Measurements from ENCODE around the gene ACAA2.

The ACAA2 gene

DNA sequence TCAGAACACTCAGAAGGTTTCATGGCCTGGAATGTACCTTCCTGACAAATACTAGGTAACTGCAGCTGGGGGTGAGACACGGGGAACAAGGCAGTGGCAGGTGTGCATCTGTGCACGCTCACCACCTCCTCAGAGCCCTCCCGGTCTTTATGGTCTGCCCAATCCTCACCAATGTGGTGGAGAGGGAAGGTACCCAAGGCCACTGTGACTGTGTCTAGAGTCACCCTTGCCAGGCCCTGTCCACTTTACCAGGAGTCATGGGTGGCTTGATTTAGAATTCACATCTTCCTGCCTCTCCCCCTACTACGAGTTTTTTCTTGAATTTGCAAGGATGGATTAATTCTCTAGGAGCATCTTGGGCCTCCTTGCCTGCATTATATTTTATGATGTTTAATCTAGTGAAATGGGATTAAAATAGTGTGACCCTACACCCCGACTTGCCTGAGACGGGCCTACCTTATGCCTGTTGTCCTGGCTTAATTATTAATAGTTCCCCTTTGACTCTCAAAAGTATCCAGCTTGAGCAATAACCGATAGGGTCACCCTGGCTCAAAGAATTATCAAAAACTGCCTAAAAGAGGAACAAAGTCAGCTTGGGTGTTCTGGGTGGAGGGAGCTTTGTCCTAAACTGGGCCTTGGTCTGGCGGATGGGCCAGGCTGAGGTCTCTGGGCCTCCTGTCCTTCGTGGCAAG lies 56.5 kb downstream of the ACAA2 start:
- Histone ChIP-seq H3K9me3 (ENCODE audit: control insufficient read depth in 2 of 2, low read length in 2 of 2) (no peaks in the 10 kb centered on the region), H3K27ac (ENCODE audit: low read depth in 2 of 2, low read length in 2 of 2) (no peak overlapping the region), H3K27me3 (ENCODE audit: control insufficient read depth in 2 of 2, insufficient read depth in 2 of 2, low read length in 2 of 2) (no peaks in the 10 kb centered on the region), H3K36me3 (ENCODE audit: control insufficient read depth in 2 of 2, insufficient read depth in 2 of 2, low read length in 2 of 2) (no peaks in the 10 kb centered on the region), H3K9ac (ENCODE audit: low read depth in 1 of 2, low read length in 2 of 2) (no peak overlapping the region), H3K4me1 (ENCODE audit: control insufficient read depth in 2 of 2, insufficient read depth in 2 of 2, low read length in 2 of 2) (no peaks in the 10 kb centered on the region), H3K4me3 (ENCODE audit: low read length in 2 of 2) (no peak overlapping the region)

DNA sequence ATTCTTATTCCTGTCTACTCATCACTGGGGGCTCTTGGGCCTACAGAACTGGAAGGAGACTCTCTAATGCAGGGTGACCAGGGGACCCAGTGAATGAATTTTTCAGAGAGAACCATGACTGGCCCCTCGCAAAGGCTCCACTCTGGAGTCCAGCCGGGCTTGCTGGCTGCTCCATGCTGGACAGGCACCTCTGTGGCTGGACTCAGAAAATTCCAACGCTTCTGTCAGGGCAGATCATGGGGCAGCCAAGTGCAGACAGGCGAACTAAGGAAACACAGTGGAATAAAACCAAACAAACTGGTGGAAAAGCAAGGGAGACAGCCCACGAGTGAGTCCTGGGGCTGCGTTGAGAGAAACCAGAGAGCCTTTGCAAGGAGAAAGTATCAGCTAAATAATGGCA lies 57.2 kb downstream of the ACAA2 start:
- Histone ChIP-seq H3K4me3 (ENCODE audit: low read length in 2 of 2) (no peak overlapping the region), H3K9ac (ENCODE audit: low read depth in 1 of 2, low read length in 2 of 2) (no peak overlapping the region), H3K36me3 (ENCODE audit: control insufficient read depth in 2 of 2, insufficient read depth in 2 of 2, low read length in 2 of 2) (no peaks in the 10 kb centered on the region), H3K4me1 (ENCODE audit: control insufficient read depth in 2 of 2, insufficient read depth in 2 of 2, low read length in 2 of 2) (no peaks in the 10 kb centered on the region), H3K9me3 (ENCODE audit: control insufficient read depth in 2 of 2, low read length in 2 of 2) (no peaks in the 10 kb centered on the region), H3K27me3 (ENCODE audit: control insufficient read depth in 2 of 2, insufficient read depth in 2 of 2, low read length in 2 of 2) (no peaks in the 10 kb centered on the region), H3K27ac (ENCODE audit: low read depth in 2 of 2, low read length in 2 of 2) (no peak overlapping the region)

DNA sequence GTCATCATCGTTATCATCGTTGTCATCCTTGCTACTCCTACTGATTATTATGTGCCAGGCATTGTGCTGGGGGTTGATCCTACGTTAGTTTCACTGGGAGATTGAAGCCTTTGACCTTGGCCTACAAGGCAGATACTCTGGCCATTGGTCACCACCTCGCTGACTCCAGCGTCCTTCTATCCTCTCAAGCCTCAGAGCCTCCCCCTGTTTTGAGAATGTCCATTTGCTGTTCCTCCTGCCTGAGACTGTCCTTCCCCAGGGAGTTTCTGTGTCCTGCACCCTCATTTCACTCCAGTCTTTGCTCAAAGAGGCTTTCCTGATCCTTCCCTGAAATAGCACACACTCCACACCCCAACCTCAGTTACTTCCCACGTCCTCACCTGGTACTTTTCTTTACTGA lies 57.8 kb downstream of the ACAA2 start:
- Histone ChIP-seq H3K27ac (ENCODE audit: low read depth in 2 of 2, low read length in 2 of 2) (no peak overlapping the region), H3K4me3 (ENCODE audit: low read length in 2 of 2) (no peak overlapping the region), H3K9ac (ENCODE audit: low read depth in 1 of 2, low read length in 2 of 2) (no peak overlapping the region), H3K9me3 (ENCODE audit: control insufficient read depth in 2 of 2, low read length in 2 of 2) (no peaks in the 10 kb centered on the region), H3K27me3 (ENCODE audit: control insufficient read depth in 2 of 2, insufficient read depth in 2 of 2, low read length in 2 of 2) (no peaks in the 10 kb centered on the region), H3K4me1 (ENCODE audit: control insufficient read depth in 2 of 2, insufficient read depth in 2 of 2, low read length in 2 of 2) (no peaks in the 10 kb centered on the region), H3K36me3 (ENCODE audit: control insufficient read depth in 2 of 2, insufficient read depth in 2 of 2, low read length in 2 of 2) (no peaks in the 10 kb centered on the region)

DNA sequence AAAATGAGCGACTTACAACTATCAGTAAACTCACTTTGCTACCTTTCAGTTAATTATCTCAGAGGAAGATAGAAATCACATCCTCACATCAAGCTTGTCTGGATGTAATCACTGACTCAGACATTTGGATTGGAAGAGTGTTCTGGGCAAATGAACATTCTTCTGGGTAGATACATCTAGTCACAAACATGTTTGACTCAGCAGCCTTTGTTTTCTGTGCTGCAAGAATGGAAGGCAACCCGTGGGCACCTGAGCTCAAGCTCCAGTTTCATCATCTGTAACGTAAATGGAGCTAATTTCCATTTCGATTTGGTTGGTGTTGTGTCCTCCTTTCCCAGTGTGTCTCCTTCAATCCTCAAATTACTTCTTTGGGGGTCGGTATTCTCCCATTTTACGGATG lies 58.5 kb downstream of the ACAA2 start:
- Histone ChIP-seq H3K4me1 (ENCODE audit: control insufficient read depth in 2 of 2, insufficient read depth in 2 of 2, low read length in 2 of 2) (no peaks in the 10 kb centered on the region), H3K27me3 (ENCODE audit: control insufficient read depth in 2 of 2, insufficient read depth in 2 of 2, low read length in 2 of 2) (no peaks in the 10 kb centered on the region), H3K27ac (ENCODE audit: low read depth in 2 of 2, low read length in 2 of 2) (no peak overlapping the region), H3K4me3 (ENCODE audit: low read length in 2 of 2) (no peak overlapping the region), H3K36me3 (ENCODE audit: control insufficient read depth in 2 of 2, insufficient read depth in 2 of 2, low read length in 2 of 2) (no peaks in the 10 kb centered on the region), H3K9ac (ENCODE audit: low read depth in 1 of 2, low read length in 2 of 2) (no peak overlapping the region), H3K9me3 (ENCODE audit: control insufficient read depth in 2 of 2, low read length in 2 of 2) (no peaks in the 10 kb centered on the region)

DNA sequence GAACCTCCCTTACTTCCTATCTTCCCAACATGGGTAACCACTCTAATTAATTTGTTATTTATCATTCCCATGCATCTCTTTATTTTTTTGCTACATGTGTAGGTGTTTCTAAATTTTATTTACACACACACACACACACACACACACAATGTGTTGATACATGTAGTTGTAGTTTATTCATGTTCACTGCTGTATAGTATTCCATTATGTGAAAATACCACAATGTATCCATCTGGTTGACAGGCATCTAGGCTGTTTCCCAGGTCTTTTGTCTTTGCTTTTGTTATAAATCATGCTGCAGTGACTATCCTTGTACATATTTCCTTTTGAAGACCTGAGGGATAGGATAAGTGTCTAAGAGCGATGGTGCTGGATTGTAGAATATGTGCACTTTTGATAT lies 59.7 kb downstream of the ACAA2 start:
- no peak overlapping the region for H3K9ac ChIP-seq (ENCODE audit: low read depth in 1 of 2, low read length in 2 of 2)

DNA sequence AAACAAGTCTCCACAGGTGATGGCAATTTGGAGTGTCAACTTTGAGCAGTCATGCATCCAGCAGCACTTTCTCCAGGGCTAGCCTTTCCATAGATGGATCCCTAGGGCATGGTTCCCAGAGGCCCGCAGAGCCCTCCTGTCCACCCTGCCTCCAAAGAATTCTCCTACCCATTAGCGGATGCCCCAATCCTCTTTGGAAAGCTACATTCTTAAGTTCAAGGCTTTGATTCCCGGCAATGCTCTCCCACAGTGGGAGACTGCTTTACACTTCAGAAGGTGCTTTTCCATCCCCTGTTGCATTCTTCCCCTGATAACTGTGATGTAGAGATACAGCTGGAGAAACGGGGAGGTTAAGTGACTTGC lies 61.3 kb downstream of the ACAA2 start:
- Histone ChIP-seq H3K9me3 (ENCODE audit: control insufficient read depth in 2 of 2, low read length in 2 of 2) (no peaks in the 10 kb centered on the region), H3K4me1 (ENCODE audit: control insufficient read depth in 2 of 2, insufficient read depth in 2 of 2, low read length in 2 of 2) (no peaks in the 10 kb centered on the region), H3K27ac (ENCODE audit: low read depth in 2 of 2, low read length in 2 of 2) (no peak overlapping the region), H3K9ac (ENCODE audit: low read depth in 1 of 2, low read length in 2 of 2) (no peak overlapping the region), H3K27me3 (ENCODE audit: control insufficient read depth in 2 of 2, insufficient read depth in 2 of 2, low read length in 2 of 2) (no peaks in the 10 kb centered on the region), H3K4me3 (ENCODE audit: low read length in 2 of 2) (no peak overlapping the region), H3K36me3 (ENCODE audit: control insufficient read depth in 2 of 2, insufficient read depth in 2 of 2, low read length in 2 of 2) (no peaks in the 10 kb centered on the region)

More for the DNA sequence above, 59.7 kb downstream of the ACAA2 start:
- H3K4me3 ChIP-seq (ENCODE audit: low read length in 2 of 2): no peak overlapping the region
- H3K9me3 ChIP-seq (ENCODE audit: control insufficient read depth in 2 of 2, low read length in 2 of 2): no peaks in the 10 kb centered on the region
- no peaks in the 10 kb centered on the region for H3K36me3 ChIP-seq (ENCODE audit: control insufficient read depth in 2 of 2, insufficient read depth in 2 of 2, low read length in 2 of 2)
- H3K4me1 ChIP-seq (ENCODE audit: control insufficient read depth in 2 of 2, insufficient read depth in 2 of 2, low read length in 2 of 2): no peaks in the 10 kb centered on the region
- H3K27me3 ChIP-seq (ENCODE audit: control insufficient read depth in 2 of 2, insufficient read depth in 2 of 2, low read length in 2 of 2): no peaks in the 10 kb centered on the region
- no peak overlapping the region for H3K27ac ChIP-seq (ENCODE audit: low read depth in 2 of 2, low read length in 2 of 2)

DNA sequence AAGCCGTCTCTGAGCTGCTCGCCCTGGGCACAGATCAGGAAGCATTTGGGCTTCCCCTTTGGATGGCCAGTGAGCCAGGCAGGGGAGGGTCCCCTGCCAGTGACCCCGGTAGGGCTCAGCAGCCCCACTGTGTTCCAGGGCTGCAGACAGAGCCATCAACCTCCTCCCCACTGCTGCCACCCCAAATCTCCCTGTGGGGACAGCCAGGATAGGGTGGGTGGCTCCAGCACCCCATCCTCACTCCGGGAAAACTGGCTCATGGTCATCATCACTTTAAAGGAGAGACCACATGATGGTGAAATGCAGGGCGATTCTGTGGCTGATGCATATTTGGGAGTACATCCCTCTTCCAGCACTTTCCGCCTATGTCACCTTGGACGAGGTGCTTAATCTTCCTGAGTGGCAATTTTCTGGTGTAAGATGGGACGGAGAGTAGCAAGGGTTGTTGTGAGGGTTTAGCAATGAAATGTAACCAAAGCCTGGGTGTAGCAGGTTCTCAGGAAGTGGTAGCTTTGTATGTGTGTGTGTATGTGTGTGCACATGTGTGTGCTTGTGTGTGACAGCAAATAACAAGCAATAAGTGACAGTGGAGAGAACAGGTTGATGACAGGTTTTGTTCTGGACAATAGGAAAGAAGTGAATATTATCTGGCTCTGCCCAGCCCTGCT lies 61.8 kb downstream of the ACAA2 start:
- Histone ChIP-seq H3K9me3 (ENCODE audit: control insufficient read depth in 2 of 2, low read length in 2 of 2) (no peaks in the 10 kb centered on the region), H3K4me1 (ENCODE audit: control insufficient read depth in 2 of 2, insufficient read depth in 2 of 2, low read length in 2 of 2) (no peaks in the 10 kb centered on the region), H3K36me3 (ENCODE audit: control insufficient read depth in 2 of 2, insufficient read depth in 2 of 2, low read length in 2 of 2) (no peaks in the 10 kb centered on the region), H3K27ac (ENCODE audit: low read depth in 2 of 2, low read length in 2 of 2) (no peak overlapping the region), H3K9ac (ENCODE audit: low read depth in 1 of 2, low read length in 2 of 2) (no peak overlapping the region), H3K4me3 (ENCODE audit: low read length in 2 of 2) (no peak overlapping the region), H3K27me3 (ENCODE audit: control insufficient read depth in 2 of 2, insufficient read depth in 2 of 2, low read length in 2 of 2) (no peaks in the 10 kb centered on the region)

DNA sequence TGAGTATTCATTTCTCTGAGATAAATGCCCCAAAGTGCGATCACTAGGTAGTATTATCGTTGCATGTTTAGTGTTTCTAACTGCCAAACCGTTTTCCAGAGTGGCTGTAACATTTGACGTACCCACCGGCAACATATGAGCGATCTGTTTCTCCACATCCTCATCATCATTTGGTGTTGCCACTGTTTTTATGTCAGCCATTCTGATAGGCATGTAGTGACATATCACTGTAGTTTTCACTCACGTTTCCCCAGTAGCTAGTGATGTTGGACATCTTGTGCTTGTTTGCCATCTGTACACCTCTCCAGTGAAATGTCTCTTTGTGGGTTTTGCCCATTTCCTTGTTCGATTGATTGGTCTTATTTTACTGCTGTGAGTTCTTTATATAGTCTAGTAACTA lies 63.8 kb downstream of the ACAA2 start:
- Histone ChIP-seq H3K4me3 (ENCODE audit: low read length in 2 of 2) (no peak overlapping the region), H3K27me3 (ENCODE audit: control insufficient read depth in 2 of 2, insufficient read depth in 2 of 2, low read length in 2 of 2) (no peaks in the 10 kb centered on the region), H3K9ac (ENCODE audit: low read depth in 1 of 2, low read length in 2 of 2) (no peak overlapping the region), H3K27ac (ENCODE audit: low read depth in 2 of 2, low read length in 2 of 2) (no peak overlapping the region), H3K36me3 (ENCODE audit: control insufficient read depth in 2 of 2, insufficient read depth in 2 of 2, low read length in 2 of 2) (no peaks in the 10 kb centered on the region), H3K9me3 (ENCODE audit: control insufficient read depth in 2 of 2, low read length in 2 of 2) (no peaks in the 10 kb centered on the region), H3K4me1 (ENCODE audit: control insufficient read depth in 2 of 2, insufficient read depth in 2 of 2, low read length in 2 of 2) (no peaks in the 10 kb centered on the region)

DNA sequence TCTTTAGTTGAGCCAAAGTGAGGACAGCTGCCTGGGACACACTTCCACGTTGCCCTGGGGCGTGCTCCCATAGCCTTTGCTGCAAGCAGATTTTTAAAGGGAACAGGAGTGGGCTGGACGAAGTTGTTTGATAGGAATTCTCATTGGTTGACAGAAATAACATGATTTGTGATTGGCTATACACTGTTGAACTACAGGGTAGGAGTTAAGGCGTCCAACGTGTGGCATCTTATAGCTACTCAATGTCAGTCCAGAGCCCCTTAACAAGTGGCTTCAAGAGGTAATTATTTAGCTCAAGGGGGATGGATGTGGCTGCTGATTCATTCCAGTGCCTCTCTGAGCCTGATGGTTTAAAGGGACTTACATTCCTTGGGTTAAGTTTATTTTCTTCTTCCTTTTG lies 65.5 kb downstream of the ACAA2 start:
- Histone ChIP-seq H3K36me3 (ENCODE audit: control insufficient read depth in 2 of 2, insufficient read depth in 2 of 2, low read length in 2 of 2) (no peaks in the 10 kb centered on the region), H3K9ac (ENCODE audit: low read depth in 1 of 2, low read length in 2 of 2) (no peak overlapping the region), H3K27ac (ENCODE audit: low read depth in 2 of 2, low read length in 2 of 2) (no peak overlapping the region), H3K4me1 (ENCODE audit: control insufficient read depth in 2 of 2, insufficient read depth in 2 of 2, low read length in 2 of 2) (no peaks in the 10 kb centered on the region), H3K9me3 (ENCODE audit: control insufficient read depth in 2 of 2, low read length in 2 of 2) (no peaks in the 10 kb centered on the region), H3K27me3 (ENCODE audit: control insufficient read depth in 2 of 2, insufficient read depth in 2 of 2, low read length in 2 of 2) (no peaks in the 10 kb centered on the region), H3K4me3 (ENCODE audit: low read length in 2 of 2) (no peak overlapping the region)

DNA sequence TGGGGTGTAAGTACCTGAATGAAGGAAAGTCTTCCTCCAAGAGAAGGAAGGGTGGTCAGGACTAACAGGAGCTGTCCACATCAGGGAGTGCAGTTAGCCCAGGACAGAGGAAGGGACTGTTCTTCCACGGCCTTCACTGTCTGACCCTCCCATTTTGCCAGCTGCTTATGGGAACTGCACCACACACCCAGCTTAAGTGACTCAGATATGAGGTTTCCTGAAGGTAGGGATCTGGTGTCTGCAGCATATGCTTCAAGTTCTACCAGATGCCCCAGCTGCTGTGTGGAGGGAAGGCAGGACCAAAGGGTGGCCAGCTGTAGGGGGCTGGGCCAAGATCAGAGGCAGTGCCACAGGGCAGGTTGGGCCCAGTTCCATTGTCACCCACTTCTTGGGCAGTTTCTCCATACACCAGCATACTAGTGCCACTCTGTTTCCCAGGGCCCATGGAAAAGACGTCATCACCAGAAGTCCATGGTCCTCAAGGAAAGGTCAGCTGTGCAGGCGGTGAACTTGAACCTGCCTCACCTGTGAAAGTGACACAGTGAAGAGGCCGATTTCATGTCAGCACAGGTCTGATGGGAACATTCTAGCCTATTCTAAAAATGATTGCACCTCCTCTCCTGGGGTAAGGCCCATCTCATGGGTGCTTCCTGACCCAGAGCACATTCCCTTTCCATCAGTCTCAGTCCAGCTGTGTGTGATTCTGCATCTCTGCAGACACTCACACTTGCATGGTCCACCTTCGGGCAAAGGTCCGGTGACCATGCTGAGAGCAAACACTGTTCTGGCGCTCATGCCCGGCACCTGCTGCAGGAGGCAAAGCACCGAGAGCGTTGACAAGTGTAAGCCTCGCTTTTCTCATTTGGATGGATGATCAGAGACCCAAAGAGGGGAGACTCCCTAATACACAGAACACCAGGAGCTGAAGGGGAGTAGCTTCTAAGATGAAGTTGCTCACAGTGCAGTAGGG lies 68.0 kb downstream of the ACAA2 start:
- no peak overlapping the region for H3K4me3 ChIP-seq (ENCODE audit: low read length in 2 of 2)
- no peaks in the 10 kb centered on the region for H3K9me3 ChIP-seq (ENCODE audit: control insufficient read depth in 2 of 2, low read length in 2 of 2)
- H3K27me3 ChIP-seq (ENCODE audit: control insufficient read depth in 2 of 2, insufficient read depth in 2 of 2, low read length in 2 of 2): no peaks in the 10 kb centered on the region
- no peaks in the 10 kb centered on the region for H3K36me3 ChIP-seq (ENCODE audit: control insufficient read depth in 2 of 2, insufficient read depth in 2 of 2, low read length in 2 of 2)
- no peaks in the 10 kb centered on the region for H3K4me1 ChIP-seq (ENCODE audit: control insufficient read depth in 2 of 2, insufficient read depth in 2 of 2, low read length in 2 of 2)
- no peak overlapping the region for H3K27ac ChIP-seq (ENCODE audit: low read depth in 2 of 2, low read length in 2 of 2)
- H3K9ac ChIP-seq (ENCODE audit: low read depth in 1 of 2, low read length in 2 of 2): no peak overlapping the region
